Stimulated activated naive CD4-positive, alpha-beta T cell (primary cell): ENCODE results near the gene PDRG1.
A peak's percentile ranks its signal among the peaks of the same experiment; 100 is the strongest.

ENCODE experiments used
- DNase-seq, 6 experiments: peaks; one replicate each; lab custom pipeline; 2025; lab: John Stamatoyannopoulos, UW

PDRG1 gene

GRCh38 chr20:31951530-31952453, at the start of gene PDRG1:
Gene PDRG1 (minus strand): TSS chr20:31952046. CDS start chr20:31951961, 85 bp downstream.
- DNase-seq: peak; percentile 90 to 96 (median 94)

- DNase-seq: no peak
Observed at GRCh38 chr20:31998246-31998645, 46.4 kb upstream of the PDRG1 start.

- no peak for DNase-seq
Observed at GRCh38 chr20:31996996-31997395, 45.1 kb upstream of the PDRG1 start.

- DNase-seq: no peak
Observed at GRCh38 chr20:31992086-31992485, 40.2 kb upstream of the PDRG1 start.

- DNase-seq: no peak
Observed at GRCh38 chr20:31991339-31991705, 39.5 kb upstream of the PDRG1 start.

GRCh38 chr20:31990641-31991338, 38.9 kb upstream of the PDRG1 start:
- no peak for DNase-seq

- DNase-seq: no peak
Observed at GRCh38 chr20:31989030-31989645, 37.3 kb upstream of the PDRG1 start.

- no peak for DNase-seq
Observed at GRCh38 chr20:31988430-31989015, 36.7 kb upstream of the PDRG1 start.

GRCh38 chr20:31987744-31988143, 35.9 kb upstream of the PDRG1 start:
- no peak for DNase-seq

GRCh38 chr20:31984981-31985471, 33.2 kb upstream of the PDRG1 start:
- DNase-seq: no peak

GRCh38 chr20:31981784-31982183, 29.9 kb upstream of the PDRG1 start:
- no peak for DNase-seq

GRCh38 chr20:31979713-31980426, 28.0 kb upstream of the PDRG1 start:
- no peak for DNase-seq

GRCh38 chr20:31977080-31977479, 25.2 kb upstream of the PDRG1 start:
- DNase-seq: no peak

- no peak for DNase-seq
Observed at GRCh38 chr20:31975874-31976273, 24.0 kb upstream of the PDRG1 start.

GRCh38 chr20:31974951-31975487, 23.2 kb upstream of the PDRG1 start:
- no peak for DNase-seq

- DNase-seq: no peak
Observed at GRCh38 chr20:31974296-31974695, 22.4 kb upstream of the PDRG1 start.

- DNase-seq: no peak
Observed at GRCh38 chr20:31972471-31973021, 20.7 kb upstream of the PDRG1 start.

GRCh38 chr20:31969991-31970390, 18.1 kb upstream of the PDRG1 start:
- no peak for DNase-seq

- peak; percentile 64 to 89 (median 78) for DNase-seq
Observed at GRCh38 chr20:31968291-31969126, 16.7 kb upstream of the PDRG1 start.

GRCh38 chr20:31967830-31968249, 16.0 kb upstream of the PDRG1 start, which contains the start of gene XKR7:
Gene XKR7 (plus strand): TSS chr20:31968151. CDS start chr20:31968176, 25 bp downstream.
- no peak for DNase-seq
